HG02610 (cell line): ENCODE measurements around the gene CNR1.
A peak's percentile ranks its signal among the peaks of the same experiment; 100 is the strongest.

Source experiments
- ATAC-seq: cut with Tn5 transposase; IDR thresholded peaks from one replicate; pipeline ENCODE4 v1.9.1; 2021; ENCODE audit warnings: mild to moderate bottlenecking, moderate library complexity; ENCODE audit not compliant: unreplicated experiment

Gene CNR1

GRCh38 chr6:88144637-88145297 is 21.4 kb downstream of the CNR1 start:
- peak; percentile 32 for ATAC-seq

GRCh38 chr6:88143421-88144157 is 22.6 kb downstream of the CNR1 start:
- ATAC-seq, result no peak

GRCh38 chr6:88142297-88142668 is 23.9 kb downstream of the CNR1 start:
- no peak for ATAC-seq

GRCh38 chr6:88141561-88142296 is 24.4 kb downstream of the CNR1 start:
- peak; percentile 89 for ATAC-seq

GRCh38 chr6:88137915-88138314 is 28.2 kb downstream of the CNR1 start:
- ATAC-seq, result no peak

GRCh38 chr6:88135578-88136114 is 30.5 kb downstream of the CNR1 start:
- ATAC-seq, result peak; percentile 84

GRCh38 chr6:88134575-88134974 is 31.6 kb downstream of the CNR1 start:
- ATAC-seq, result no peak

- no peak for ATAC-seq
Measured at GRCh38 chr6:88133718-88134117, 32.4 kb downstream of the CNR1 start.

- no peak for ATAC-seq
Measured at GRCh38 chr6:88124925-88125557, 41.1 kb downstream of the CNR1 start.

GRCh38 chr6:88120635-88121034 is 45.5 kb downstream of the CNR1 start:
- ATAC-seq, result no peak

GRCh38 chr6:88119769-88120168 is 46.4 kb downstream of the CNR1 start:
- no peak for ATAC-seq

- ATAC-seq, result no peak
Measured at GRCh38 chr6:88116276-88116675, 49.9 kb downstream of the CNR1 start.

GRCh38 chr6:88115307-88115706 is 50.8 kb downstream of the CNR1 start:
- no peak for ATAC-seq

- ATAC-seq, result no peak
Measured at GRCh38 chr6:88114838-88115237, 51.3 kb downstream of the CNR1 start.

GRCh38 chr6:88111991-88112390 is 54.2 kb downstream of the CNR1 start:
- no peak for ATAC-seq

GRCh38 chr6:88107241-88107640 is 58.9 kb downstream of the CNR1 start:
- no peak for ATAC-seq

- ATAC-seq, result no peak
Measured at GRCh38 chr6:88105741-88106340, 60.3 kb downstream of the CNR1 start.
